HG03439 (cell line): ENCODE measurements around the gene DENND2D.
"Not testable (repeated sequence)": the region's sequence is repeated elsewhere in the genome, so short reads cannot be mapped to it uniquely, and the experiment has no call there.

Experiments
- ATAC-seq: cut with Tn5 transposase; IDR thresholded peaks from one replicate; pipeline ENCODE4 v1.9.1; 2021; ENCODE audit warnings: mild to moderate bottlenecking, moderate library complexity; ENCODE audit not compliant: unreplicated experiment

DENND2D gene

GRCh38 chr1:111221633-111222291, 21.3 kb upstream of the DENND2D start:
- peak; percentile 51 for ATAC-seq

DNA sequence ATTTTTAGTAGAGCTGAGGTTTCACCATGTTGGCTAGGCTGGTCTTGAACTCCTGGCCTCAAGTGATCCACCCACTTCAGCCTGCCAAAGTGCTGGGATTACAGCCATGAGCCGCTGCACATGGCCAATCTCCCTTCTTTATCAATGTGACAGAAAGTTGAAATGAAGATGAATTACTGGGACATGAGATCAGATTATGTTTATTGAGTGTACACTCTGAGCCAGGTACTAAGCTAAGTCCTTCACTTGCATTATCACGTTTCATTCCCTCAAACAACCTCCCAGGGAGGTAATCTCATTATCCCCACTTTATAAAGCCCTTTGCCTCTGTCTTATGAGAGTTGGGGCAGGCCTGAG, 20.8 kb upstream of the DENND2D start:
- no peak for ATAC-seq

DNA sequence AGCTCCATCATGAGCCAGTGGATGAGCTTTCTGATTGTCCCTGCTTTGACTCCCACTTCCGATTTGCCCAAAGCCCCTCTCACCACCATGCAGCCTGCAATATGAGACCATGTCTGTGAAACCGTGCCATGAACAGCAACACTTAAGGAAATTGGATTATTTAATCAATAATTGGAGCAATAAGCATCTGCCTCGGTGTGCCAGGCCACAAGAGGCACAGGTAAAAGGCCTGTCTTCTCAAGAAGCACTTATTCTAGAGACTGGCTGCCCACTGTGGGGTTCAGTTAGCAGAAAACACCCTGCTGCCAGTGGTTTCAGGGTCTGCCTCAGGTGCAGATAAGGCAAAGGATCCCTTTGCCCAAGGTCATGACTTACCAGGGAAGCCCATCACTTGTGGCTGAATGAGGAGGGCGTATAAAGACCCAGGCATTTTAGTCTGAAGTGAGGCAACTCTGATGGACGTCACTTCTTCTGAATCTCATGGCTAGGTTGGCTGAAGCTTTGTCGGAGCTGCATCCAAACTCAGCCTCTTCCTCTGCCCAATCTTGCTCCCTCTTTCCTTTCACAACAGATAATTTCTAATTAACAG, 19.9 kb upstream of the DENND2D start:
- ATAC-seq = no peak

GRCh38 chr1:111219557-111220286, 19.3 kb upstream of the DENND2D start:
- peak; percentile 20 for ATAC-seq

DNA sequence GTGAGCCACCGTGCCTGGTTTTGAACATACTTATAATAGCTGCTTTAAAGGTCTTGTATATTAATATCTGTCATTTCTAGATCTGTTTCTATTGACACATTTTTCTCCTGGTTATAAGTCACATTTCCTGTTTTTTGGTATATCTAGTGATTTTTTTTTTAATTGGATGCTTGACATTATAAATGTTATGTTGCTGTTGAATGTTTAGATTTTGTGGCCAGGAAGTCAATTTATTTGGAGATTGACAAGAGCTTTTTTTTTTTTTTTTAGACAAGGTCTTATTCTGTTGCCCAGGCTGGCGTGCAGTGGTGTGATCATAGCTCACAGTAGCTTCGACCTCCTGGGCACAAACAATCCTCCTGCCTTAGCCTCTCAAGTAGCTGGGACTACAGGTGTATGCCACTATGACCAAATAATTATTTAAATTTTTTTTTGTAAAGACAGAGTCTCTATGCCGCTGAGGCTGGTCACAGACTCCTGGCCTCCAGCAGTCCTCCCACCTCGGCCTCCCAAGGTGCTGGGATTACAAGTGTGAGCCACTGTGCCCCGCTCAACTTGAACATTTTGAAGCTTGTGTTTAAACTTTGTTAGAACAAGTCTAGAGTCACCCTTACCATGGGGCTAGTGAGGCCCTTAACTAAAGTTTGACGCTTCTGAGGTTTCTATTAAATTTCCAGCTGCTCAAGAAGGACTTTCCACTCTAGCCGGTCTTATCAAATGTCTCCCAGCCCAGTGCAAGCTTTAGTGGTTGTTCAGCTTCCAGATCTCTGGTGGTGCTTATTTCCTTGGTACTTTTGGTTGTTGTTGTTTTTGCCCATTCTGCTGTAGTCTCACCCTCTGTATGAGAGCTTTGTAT, 18.5 kb upstream of the DENND2D start:
- ATAC-seq = no peak

GRCh38 chr1:111217183-111217910, 16.9 kb upstream of the DENND2D start:
- no peak for ATAC-seq

- no peak for ATAC-seq
Observed at GRCh38 chr1:111216751-111217150, 16.3 kb upstream of the DENND2D start.

GRCh38 chr1:111215285-111215684, 14.8 kb upstream of the DENND2D start:
- not testable (repeated sequence) for ATAC-seq

GRCh38 chr1:111214884-111215283, 14.4 kb upstream of the DENND2D start:
- ATAC-seq = no peak

DNA sequence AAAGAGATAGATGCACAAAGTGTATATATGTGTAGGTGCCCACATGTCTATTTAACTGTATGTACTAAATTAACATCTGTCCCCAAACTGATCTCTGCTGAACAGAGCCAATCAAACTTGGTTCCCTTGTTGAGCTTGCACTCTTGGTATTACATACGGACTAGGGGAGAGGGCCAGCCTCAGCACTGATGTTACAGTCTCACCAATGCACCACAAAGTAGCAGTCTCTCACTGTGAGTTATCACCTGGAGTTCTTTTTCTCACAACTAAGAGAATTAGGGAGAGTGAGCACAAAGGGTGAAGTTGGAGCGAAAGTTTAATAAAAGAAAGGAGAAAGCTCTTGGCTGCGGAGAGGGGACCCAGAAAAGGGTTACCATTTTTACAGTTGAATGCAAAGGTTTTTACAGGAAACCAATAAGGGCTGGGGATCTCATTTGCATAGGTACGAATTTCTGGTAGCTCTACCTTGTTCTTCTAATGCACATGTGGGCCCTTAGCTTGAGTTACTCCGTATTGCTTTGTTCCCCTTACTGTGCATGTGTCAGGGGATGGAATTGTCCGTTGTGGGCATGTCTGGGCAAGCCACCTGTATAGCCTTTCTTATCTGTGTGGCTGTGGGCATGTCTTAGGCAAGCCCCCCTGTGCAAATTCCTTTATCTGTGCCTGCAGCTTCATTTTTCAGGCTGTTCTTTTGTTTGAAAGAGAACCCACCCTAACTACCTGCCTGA, 13.8 kb upstream of the DENND2D start:
- no peak for ATAC-seq

DNA sequence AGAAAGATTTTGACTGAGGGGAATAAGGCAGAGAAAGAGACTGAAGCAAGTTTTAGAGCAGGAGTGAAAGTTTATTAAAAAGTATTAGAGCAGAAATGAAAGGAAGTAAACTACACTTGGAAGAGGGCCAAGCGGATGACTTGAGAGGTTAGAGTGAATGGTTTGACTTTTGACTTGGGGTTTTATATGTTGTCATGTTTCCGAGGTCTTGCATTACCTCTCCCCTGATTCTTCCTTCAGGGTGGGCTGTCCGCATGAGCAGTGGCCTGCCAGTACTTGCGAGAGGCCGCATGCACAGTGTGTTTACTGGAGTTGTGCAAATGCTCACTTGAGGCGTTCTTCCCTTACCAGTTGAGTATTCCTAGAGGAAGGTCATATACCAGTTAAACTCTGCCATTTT, 13.0 kb upstream of the DENND2D start:
- no peak for ATAC-seq

- ATAC-seq = no peak
Observed at GRCh38 chr1:111212634-111213335, 12.3 kb upstream of the DENND2D start.

GRCh38 chr1:111211921-111212320, 11.5 kb upstream of the DENND2D start:
- no peak for ATAC-seq

DNA sequence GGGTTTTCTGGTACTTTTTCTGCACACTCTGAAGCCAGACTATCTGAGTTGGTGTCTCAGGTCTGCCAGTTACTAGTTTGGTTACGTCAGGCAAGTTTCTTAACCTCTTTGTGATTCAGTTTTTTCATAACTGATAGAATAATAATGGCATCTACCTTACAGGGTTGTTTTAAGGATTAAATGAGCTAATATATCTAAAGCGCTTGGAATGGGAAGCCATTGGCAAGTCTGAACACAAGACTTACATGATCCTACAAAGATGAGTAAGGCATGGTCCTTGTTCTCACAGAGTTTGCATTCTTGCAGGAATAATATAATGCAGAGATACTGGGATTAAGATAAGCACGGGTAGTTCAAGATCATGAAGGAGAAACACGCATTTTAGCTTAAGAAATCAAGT, 9.2 kb upstream of the DENND2D start:
- ATAC-seq = no peak

DNA sequence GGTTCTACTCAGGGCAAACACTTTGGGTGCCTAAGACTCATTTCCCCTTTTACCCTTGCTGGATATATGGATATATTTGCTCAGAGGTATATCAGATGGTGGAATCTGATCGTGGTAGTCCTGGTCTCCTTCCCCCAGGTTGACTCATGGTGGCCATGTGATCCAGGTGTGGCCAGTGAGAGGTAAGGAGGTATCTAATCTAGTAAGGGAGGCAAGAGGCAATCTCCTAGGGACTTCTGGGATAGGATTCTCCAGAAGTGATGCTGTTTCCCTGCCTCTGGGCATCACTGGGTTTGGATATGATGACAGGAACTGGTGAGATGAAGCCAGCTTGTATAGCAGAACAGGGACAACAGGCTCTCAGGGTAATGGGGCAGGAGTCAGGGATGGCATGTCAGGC, 8.5 kb upstream of the DENND2D start:
- ATAC-seq = no peak

- ATAC-seq = no peak
Observed at GRCh38 chr1:111205714-111206050, 5.2 kb upstream of the DENND2D start.

DNA sequence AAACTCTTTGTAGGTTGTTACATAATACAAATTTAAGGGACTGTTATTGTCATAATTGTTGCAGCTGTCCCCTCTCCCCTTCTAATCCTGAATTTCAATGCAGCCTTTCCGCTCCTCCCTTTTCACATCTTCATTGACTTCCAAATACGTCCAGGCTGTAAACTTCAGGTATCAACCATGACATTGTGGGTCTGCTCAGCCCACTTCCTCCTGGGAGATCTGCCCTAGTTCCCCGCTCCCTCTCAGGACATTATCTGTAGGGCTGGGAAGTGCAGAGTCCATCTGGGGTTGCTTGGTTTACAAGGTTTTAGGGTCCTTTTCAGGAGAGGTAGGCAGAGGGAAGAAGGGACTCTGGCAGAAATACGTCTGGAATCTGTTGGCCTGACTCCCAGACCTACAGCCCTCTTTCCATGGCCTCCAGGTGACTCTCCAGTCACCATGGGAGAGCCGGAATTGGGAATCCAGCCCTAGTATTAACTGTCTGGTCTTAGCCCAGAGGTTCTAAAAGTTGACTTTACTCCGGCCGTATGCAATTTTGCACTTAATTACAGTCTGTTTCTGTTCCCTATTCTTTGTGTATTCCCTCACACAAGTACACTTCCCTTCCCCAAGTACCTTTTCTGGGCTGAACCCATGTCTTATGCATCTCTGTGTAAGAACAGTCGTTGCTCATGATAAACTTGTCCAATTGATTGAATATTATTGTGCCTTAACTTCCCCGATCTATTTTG, 4.7 kb upstream of the DENND2D start:
- no peak for ATAC-seq

GRCh38 chr1:111204201-111204982, 3.9 kb upstream of the DENND2D start:
- peak; percentile 70 for ATAC-seq
